VCaP (cell line): Measurements from ENCODE around the gene MVK.

ENCODE experiments used
- H3K27ac ChIP-seq: fragments of 450-650 bp; 2 replicates; pipeline ENCODE4 v1.5.1; 2017
- TF ChIP-seq, protein P1 (sequence below): fragments of 450-650 bp; conservative IDR thresholded peaks from 2 replicates; pipeline ENCODE4 v1.5.1; 2017; ENCODE audit warnings: mild to moderate bottlenecking, moderate library complexity

MVK gene

DNA sequence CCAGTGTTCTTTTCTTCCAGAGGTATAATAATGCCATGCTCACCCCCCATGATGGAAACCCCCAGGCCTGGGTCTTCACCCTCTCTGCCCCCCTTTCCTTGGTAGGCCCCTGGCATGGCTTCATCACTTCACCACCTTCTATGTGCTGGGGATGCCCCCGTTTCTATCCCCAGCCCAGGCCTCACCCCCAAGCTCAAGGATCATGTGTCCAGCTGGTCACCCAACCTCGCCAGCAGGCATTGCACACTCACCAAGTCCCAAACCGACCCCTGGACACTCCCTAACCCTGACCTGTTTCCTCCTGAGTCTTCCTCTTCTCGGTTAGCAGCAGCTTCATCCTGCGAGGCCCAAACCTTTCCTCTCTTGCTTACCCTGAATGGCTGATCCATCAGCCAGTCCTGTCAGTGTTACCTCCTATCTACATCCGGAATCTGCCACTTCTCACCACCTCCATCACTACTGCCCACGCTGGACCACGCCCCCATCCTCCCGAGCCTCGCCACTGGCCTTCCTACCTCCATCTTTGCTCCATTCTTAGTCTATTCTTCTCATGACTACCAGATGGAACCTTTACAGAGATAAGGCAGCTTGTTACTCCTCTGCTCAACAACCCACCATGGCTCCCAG lies 69.0 kb downstream of the MVK start:
- TF ChIP-seq, protein P1, sequence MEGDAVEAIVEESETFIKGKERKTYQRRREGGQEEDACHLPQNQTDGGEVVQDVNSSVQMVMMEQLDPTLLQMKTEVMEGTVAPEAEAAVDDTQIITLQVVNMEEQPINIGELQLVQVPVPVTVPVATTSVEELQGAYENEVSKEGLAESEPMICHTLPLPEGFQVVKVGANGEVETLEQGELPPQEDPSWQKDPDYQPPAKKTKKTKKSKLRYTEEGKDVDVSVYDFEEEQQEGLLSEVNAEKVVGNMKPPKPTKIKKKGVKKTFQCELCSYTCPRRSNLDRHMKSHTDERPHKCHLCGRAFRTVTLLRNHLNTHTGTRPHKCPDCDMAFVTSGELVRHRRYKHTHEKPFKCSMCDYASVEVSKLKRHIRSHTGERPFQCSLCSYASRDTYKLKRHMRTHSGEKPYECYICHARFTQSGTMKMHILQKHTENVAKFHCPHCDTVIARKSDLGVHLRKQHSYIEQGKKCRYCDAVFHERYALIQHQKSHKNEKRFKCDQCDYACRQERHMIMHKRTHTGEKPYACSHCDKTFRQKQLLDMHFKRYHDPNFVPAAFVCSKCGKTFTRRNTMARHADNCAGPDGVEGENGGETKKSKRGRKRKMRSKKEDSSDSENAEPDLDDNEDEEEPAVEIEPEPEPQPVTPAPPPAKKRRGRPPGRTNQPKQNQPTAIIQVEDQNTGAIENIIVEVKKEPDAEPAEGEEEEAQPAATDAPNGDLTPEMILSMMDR: no peak
- H3K27ac ChIP-seq: no peak overlapping the region

DNA sequence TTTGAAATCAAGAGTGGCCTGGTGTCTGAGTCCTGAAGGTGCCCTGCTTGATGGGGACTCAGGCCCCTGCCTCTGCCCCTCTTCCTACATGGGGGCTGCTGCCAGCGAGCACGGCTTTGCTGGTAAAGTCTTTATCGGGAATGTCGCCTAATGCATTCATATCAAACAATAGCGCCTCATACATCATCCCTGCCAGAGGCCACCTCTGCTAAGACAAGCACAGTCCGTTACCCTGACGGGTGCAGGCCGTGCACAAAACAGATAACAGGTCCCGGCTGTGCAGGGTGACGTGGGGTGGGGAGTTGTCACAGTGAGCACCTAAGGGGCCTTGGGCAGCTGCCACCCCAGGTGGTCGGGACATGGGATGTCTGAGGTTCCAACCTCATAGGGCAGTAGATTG lies 71.6 kb downstream of the MVK start:
- TF ChIP-seq, protein P1: no peak
- no peak overlapping the region for H3K27ac ChIP-seq

DNA sequence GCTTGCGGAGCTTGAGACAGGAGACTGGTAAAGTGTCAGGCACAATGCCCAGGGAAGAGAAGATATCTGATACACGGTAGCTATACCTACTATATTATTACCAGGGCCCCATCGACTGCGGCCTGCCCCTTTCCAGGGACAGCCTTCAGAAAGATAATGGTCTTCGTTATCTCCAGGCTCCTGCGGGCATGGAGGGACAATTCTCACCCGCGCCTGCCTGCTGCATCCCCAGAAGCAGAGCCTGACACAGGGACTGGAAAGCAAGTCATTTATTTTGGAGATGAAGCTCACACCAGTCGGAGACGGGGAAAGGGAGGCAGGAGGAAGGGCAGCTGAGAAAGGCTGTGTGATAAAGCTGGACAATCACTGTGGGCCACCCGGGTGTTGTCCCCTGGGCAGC lies 72.1 kb downstream of the MVK start:
- TF ChIP-seq, protein P1: no peak
- no peak overlapping the region for H3K27ac ChIP-seq
